IPS DF 6.9 (cell line): ENCODE measurements around the gene ZBTB16.

ENCODE experiments used
- DNase-seq: peaks from one replicate; pipeline ENCODE4 v3.0.0-alpha.2; 2013; ENCODE audit warnings: low read depth, low spot score
- H3K27ac ChIP-seq: one replicate; pipeline ENCODE4 v1.5.1; 2013; ENCODE audit warnings: low read length, control low read depth
- H3K27me3 ChIP-seq: 2 replicates; pipeline ENCODE4 v1.6.1; 2013; ENCODE audit warnings: mild to moderate bottlenecking, low read length; ENCODE audit not compliant: control insufficient read depth, insufficient read depth
- H3K36me3 ChIP-seq: 2 replicates; pipeline ENCODE4 v1.6.1; 2013; ENCODE audit warnings: low read length; ENCODE audit not compliant: control insufficient read depth, insufficient read depth
- H3K4me1 ChIP-seq: 2 replicates; pipeline ENCODE4 v1.6.1; 2013; ENCODE audit warnings: low read length; ENCODE audit not compliant: control insufficient read depth, insufficient read depth
- H3K4me3 ChIP-seq: 2 replicates; pipeline ENCODE4 v1.5.1; 2013; ENCODE audit warnings: mild to moderate bottlenecking, low read length
- H3K9me3 ChIP-seq: 2 replicates; pipeline ENCODE4 v1.6.1; 2013; ENCODE audit warnings: low read length, inconsistent platforms; ENCODE audit not compliant: control insufficient read depth, insufficient read depth
- WGBS: extraction: QIAGEN DNeasy Blood & Tissue Kit; methylation state at CpG from one replicate; pipeline ENCODE4 v1.1.7; 2013; ENCODE audit warnings: mixed read lengths, missing lambda C conversion rate; ENCODE audit not compliant: insufficient read length, insufficient coverage; 5-methylcytosine and 5-hydroxymethylcytosine counted together

The ZBTB16 gene

DNA sequence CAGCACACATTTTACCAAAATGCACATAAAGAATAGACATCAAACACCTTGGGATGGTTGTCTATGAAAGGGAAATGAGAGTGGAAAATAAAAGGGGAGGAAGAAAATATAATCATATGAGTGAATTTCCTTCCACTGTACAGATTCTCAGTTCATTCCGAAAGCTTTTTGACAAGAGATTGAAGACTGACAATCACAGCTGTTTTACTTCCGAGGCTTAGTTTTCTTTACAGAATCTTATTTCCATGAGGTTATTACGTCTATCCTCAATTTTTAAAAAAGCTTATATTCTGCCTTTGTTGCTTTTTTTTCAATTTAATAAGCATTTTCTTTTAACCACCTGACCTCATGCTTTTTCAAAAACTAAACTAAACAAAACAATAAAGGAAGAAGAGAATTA, 223.9 kb downstream of the ZBTB16 start:
- no peaks in the 10 kb centered on the region for H3K9me3 ChIP-seq
- peaks cover 3% of the 10 kb centered on the region; the same call in 1 of the 2 replicates for H3K4me1 ChIP-seq
- H3K27me3 ChIP-seq = no peaks in the 10 kb centered on the region
- DNase-seq = no peak
- no peaks in the 10 kb centered on the region for H3K36me3 ChIP-seq
- no CpG with 5 or more reads among the region's 3 CpGs for WGBS
- H3K4me3 ChIP-seq = no peak overlapping the region
- H3K27ac ChIP-seq = no peak overlapping the region

DNA sequence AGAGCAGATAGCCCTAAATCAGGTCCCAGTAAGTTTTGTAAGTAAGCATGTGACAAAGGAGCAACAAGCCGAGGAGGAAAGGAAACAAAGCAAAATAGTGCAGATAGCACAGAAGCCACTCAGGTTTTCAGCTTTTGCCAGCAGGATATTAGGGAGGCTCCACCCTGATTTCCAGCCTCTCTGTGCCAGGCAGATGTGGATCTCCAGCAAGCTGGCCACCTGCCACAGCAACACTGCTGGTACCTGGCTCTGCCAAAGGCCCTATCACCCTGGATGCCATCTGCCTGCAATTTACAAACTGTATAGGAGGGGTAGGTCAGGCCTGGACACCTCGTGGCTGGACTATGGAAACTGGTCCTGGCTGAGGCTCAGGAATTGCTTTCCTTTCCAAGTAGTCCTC, 224.5 kb downstream of the ZBTB16 start:
- Histone ChIP-seq H3K27me3 (no peaks in the 10 kb centered on the region), H3K4me3 (no peak overlapping the region), H3K27ac (no peak overlapping the region), H3K9me3 (no peaks in the 10 kb centered on the region), H3K36me3 (no peaks in the 10 kb centered on the region), H3K4me1 (peaks cover 3% of the 10 kb centered on the region; the same call in 1 of the 2 replicates)
- no CpG with 5 or more reads among the region's 2 CpGs for WGBS
- no peak for DNase-seq

DNA sequence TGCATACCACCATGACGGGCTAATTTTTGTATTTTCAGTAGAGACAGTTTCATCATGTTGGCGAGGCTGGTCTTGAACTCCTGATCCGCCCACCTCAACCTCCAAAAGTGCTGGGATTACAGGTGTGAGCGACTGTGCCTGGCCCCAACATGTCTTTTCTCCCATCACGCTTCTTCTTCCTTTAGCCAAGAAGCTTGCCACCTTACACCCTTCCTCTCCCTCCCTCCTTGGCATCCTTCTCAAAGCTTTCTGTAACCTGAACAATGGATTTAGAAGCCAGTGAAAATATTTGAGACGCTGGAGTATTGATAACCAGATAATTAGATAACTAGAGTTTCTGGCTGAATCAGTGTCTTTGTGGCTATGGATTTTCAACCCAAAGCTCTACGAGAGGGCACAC, 225.4 kb downstream of the ZBTB16 start:
- no peaks in the 10 kb centered on the region for H3K9me3 ChIP-seq
- H3K4me3 ChIP-seq = no peak overlapping the region
- no peaks in the 10 kb centered on the region for H3K27me3 ChIP-seq
- no CpG with 5 or more reads among the region's 7 CpGs for WGBS
- H3K4me1 ChIP-seq = peaks cover 4% of the 10 kb centered on the region; the same call in 1 of the 2 replicates
- H3K27ac ChIP-seq = no peak overlapping the region
- no peak for DNase-seq
- no peaks in the 10 kb centered on the region for H3K36me3 ChIP-seq

DNA sequence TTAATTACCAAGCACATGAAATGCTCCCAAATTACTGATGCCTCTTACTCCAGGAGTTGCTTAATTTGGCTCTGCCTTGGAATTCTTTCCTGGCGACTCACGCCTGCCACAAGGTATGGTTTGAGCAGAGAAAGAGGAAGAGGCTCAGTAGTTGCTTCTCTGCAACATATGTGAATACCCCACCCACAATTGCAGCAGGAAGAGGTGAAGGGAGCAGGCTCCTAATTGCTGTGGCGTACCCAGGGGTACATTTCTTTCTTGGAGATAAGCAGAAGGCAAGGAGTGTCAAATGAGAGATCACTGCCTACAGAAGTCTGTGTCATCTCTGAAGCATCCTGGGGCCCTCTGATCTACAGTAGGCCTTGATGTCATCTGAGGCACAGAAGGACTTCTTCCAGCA, 226.1 kb downstream of the ZBTB16 start:
- no peak for DNase-seq
- Histone ChIP-seq H3K27ac (no peak overlapping the region), H3K4me3 (no peak overlapping the region), H3K9me3 (no peaks in the 10 kb centered on the region), H3K27me3 (no peaks in the 10 kb centered on the region), H3K36me3 (no peaks in the 10 kb centered on the region), H3K4me1 (peaks cover 4% of the 10 kb centered on the region; the same call in 1 of the 2 replicates)
- no CpG with 5 or more reads among the region's 3 CpGs for WGBS

DNA sequence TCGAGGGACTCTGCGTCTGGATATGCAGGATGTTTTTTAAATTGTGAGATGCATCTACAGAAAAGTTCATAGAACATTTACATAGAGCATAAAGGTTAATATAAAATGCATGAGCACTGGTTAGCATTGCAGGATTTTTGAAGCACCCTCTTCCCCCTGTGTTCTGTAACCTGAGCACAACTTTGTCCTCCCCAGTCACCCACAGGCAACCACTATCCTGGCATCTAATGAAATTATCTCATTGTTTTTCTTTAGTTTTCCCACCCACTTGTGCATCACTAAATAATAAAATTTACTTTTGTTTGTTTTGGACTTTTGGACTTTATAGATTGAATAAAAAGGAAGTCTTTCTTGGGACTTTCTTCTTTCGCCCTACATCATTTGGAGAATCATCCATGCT, 226.7 kb downstream of the ZBTB16 start:
- Histone ChIP-seq H3K4me1 (0 out of 2 replicates have a peak, but pooled peaks cover 1% of the 10 kb centered on the region), H3K9me3 (no peaks in the 10 kb centered on the region)
- no CpG with 5 or more reads among the region's 3 CpGs for WGBS

DNA sequence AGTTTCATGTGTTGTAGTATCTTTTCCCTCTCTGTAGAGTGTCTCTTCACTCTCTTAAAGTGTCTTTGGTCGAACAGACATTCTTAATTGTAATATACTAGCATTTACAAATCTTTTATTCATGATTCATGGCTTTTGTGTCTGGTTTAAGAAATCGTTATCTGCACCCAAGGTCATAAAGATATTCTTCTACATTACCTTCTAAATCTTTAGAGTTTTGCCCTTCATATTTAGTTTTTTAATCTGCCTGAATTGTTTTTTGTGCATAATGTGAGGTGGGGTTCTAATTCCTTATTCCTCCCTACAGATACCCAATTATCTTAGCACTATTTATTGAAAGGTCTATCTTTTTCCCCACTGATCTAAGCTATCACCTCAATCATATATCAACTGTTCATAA, 227.6 kb downstream of the ZBTB16 start:
- Histone ChIP-seq H3K4me3 (no peak overlapping the region), H3K36me3 (no peaks in the 10 kb centered on the region), H3K4me1 (0 out of 2 replicates have a peak, but pooled peaks cover 1% of the 10 kb centered on the region), H3K9me3 (no peaks in the 10 kb centered on the region), H3K27ac (no peak overlapping the region), H3K27me3 (no peaks in the 10 kb centered on the region)
- DNase-seq = no peak
- WGBS = no CpG with 5 or more reads among the region's 2 CpGs

More for the DNA sequence above, 226.7 kb downstream of the ZBTB16 start:
- Histone ChIP-seq H3K27me3 (no peaks in the 10 kb centered on the region), H3K4me3 (no peak overlapping the region), H3K36me3 (no peaks in the 10 kb centered on the region), H3K27ac (no peak overlapping the region)
- DNase-seq = no peak

DNA sequence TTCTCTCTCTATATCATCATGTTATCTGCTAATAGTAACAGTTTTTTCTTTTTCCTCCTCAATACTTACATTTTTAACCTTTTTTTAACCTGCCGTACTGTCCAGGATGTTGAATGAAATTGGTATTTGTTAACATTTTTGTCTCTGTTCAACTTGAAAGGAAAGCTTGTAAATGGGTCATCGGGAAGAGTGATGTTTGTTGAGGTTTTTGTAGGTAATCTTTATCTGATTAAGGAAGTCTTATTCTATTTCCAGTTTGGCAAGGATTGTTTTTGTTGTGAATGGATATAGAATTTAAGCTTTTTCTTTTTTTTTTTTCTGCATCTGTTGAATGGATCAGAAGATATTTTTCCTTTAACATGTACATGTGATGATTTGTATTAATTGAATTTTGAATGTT, 228.6 kb downstream of the ZBTB16 start:
- Histone ChIP-seq H3K9me3 (no peaks in the 10 kb centered on the region), H3K4me1 (0 out of 2 replicates have a peak, but pooled peaks cover 1% of the 10 kb centered on the region), H3K36me3 (no peaks in the 10 kb centered on the region), H3K4me3 (no peak overlapping the region), H3K27ac (no peak overlapping the region), H3K27me3 (no peaks in the 10 kb centered on the region)
- WGBS = 100% methylated on average over 1 of the region's 2 CpGs
- DNase-seq = no peak

DNA sequence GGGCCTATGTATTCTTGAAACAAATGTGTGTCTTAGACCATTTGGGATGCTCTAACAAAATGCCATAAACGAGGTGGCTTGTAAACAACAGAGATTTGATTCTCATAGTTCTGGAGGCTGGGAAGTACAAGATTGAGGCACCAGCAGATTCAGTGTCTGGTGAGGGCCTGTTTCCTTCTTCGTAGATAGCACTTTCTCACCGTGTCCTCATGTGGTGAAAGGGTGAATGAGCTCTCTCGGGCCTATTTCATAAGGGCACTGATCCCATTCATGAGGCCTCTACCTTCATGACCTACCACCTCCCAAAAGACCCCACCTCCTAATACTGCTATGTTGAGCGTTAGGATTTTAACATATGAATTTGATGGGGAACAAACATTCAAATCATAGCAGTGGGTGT, 230.3 kb downstream of the ZBTB16 start:
- H3K27me3 ChIP-seq = no peaks in the 10 kb centered on the region
- no peaks in the 10 kb centered on the region for H3K36me3 ChIP-seq
- H3K27ac ChIP-seq = no peak overlapping the region
- no peaks in the 10 kb centered on the region for H3K9me3 ChIP-seq
- H3K4me3 ChIP-seq = no peak overlapping the region
- H3K4me1 ChIP-seq = 0 out of 2 replicates have a peak, but pooled peaks cover 1% of the 10 kb centered on the region
- DNase-seq = no peak
- no CpG with 5 or more reads among the region's 5 CpGs for WGBS

DNA sequence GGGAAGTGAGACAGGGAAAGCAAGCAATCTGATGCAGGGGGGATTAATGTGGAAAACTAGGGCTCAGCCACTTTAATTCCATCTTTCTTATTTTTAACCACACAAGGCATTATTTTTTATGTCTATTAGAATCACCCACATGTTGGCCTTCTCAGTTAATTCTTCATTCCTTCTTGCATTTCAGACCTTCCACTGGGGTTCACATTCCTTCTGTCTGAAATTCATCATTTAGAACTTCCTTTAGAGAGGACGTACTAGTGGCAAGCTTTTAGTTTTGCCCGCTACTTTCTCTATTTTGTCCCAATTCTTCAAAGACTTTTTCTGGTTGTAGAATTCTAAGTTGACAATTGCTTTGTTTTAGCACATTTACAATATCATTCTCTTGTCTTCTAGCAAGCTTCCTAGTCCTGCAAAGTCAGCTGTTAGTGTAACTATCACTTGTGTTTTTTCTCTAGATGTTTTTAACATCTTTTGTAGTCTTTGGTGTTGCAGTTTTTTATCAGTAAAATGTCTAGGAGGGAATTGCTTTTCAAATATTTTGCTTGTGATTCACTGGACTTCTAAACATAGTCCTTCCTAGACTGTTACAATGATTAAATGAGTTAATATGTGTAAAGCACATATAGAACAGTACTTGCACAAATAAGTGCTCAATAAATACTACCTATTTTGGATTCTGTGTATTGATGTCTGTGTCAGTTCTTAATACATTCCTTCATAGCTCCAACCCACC, 231.2 kb downstream of the ZBTB16 start:
- no peaks in the 10 kb centered on the region for H3K9me3 ChIP-seq
- H3K36me3 ChIP-seq = no peaks in the 10 kb centered on the region
- H3K27me3 ChIP-seq = no peaks in the 10 kb centered on the region
- H3K4me1 ChIP-seq = 0 out of 2 replicates have a peak, but pooled peaks cover 1% of the 10 kb centered on the region
- no CpG with 5 or more reads among the region's 2 CpGs for WGBS
- DNase-seq = no peak
- no peak overlapping the region for H3K27ac ChIP-seq
- H3K4me3 ChIP-seq = no peak overlapping the region

DNA sequence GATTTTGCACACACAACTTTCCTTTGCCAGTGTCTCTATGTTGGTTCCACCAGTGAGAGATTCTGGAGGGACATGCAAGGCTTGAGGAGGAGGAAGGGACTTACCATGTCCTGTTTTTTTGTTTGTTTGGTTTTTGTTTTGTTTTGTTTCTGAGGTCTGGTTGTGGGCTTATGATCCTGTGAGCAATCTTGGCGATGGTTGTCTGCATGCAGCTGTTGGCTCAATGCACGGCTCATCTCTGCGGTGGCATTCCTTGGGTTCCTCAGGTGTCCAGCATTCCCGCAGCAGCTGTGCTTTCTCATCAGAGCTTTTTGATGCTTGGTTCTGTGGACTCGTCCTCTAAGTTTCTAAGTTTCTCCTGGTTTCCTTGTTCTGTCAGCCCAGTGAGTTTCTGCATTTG, 231.9 kb downstream of the ZBTB16 start:
- no CpG with 5 or more reads among the region's 5 CpGs for WGBS

More for the DNA sequence above, 231.9 kb downstream of the ZBTB16 start:
- H3K36me3 ChIP-seq = no peaks in the 10 kb centered on the region
- no peaks in the 10 kb centered on the region for H3K9me3 ChIP-seq
- H3K27me3 ChIP-seq = no peaks in the 10 kb centered on the region
- H3K27ac ChIP-seq = no peak overlapping the region
- no peak overlapping the region for H3K4me3 ChIP-seq
- DNase-seq = no peak
- H3K4me1 ChIP-seq = 0 out of 2 replicates have a peak, but pooled peaks cover 1% of the 10 kb centered on the region
